ENCODE data around the gene NDUFA7.

- no peak for TF ChIP-seq CTCF (IDR thresholded peaks at IDR 0.05; ENCODE audit: insufficient read depth, low read length)
- no peak for TF ChIP-seq GABPA (IDR thresholded peaks at IDR 0.05; ENCODE audit: low read depth)
- no peak for TF ChIP-seq SPI1 (IDR thresholded peaks at IDR 0.05; ENCODE audit: borderline replicate concordance, low read depth)
Observed at GRCh38 chr19:8331263-8331845, 10.2 kb upstream of the NDUFA7 start.

All from HL-60 (cell line).